K562 (cell line): ENCODE results near the gene FCGBP. TPM values are rescaled to one million over a fixed set of nuclear protein-coding genes. Genes with fewer than 3 reads are reported as not detected.

Experiments used
- BRD4 ChIP-seq: fragments of 200-600 bp; sonication (generic); IDR thresholded peaks from 2 replicates; pipeline ENCODE4 v1.6.1; 2017; ENCODE audit warnings: inconsistent platforms
- DEAF1 ChIP-seq: fragments of 450-650 bp; formaldehyde crosslinking; IDR thresholded peaks from 2 replicates; pipeline ENCODE4 v1.4.0; 2020; ENCODE audit warnings: mild to moderate bottlenecking, moderate library complexity
- DIDO1 ChIP-seq: fragments of 450-650 bp; IDR thresholded peaks from 2 replicates; pipeline ENCODE4 v1.6.1; 2016; ENCODE audit warnings: low read depth, missing biosample characterization, missing genetic modification characterization
- ELK3 ChIP-seq: fragments of 450-650 bp; formaldehyde crosslinking; IDR thresholded peaks from 2 replicates; pipeline ENCODE4 v1.4.0; 2020; ENCODE audit warnings: mild to moderate bottlenecking
- ETS2 ChIP-seq: IDR thresholded peaks from 2 replicates; pipeline ENCODE4 v1.6.1; 2016; ENCODE audit warnings: borderline replicate concordance, missing genetic modification characterization, mild to moderate bottlenecking, moderate library complexity, missing compliant biosample characterization; ENCODE audit not compliant: poor library complexity, severe bottlenecking
- GABPB1 ChIP-seq: sonication (generic); formaldehyde crosslinking; IDR thresholded peaks from 2 replicates; pipeline ENCODE4 v1.8.0; 2022; ENCODE audit warnings: mild to moderate bottlenecking, missing genetic modification reagents
- KLF10 ChIP-seq: fragments of 250-450 bp; sonication (Bioruptor Pico); IDR thresholded peaks from 2 replicates; pipeline ENCODE4 v1.6.1; 2021; ENCODE audit warnings: matching md5 sums
- MIER1 ChIP-seq: fragments of 450-650 bp; IDR thresholded peaks from 2 replicates; pipeline ENCODE4 v1.6.1; 2016; ENCODE audit warnings: antibody characterized with exemption, mild to moderate bottlenecking, low read depth
- MYBL2 ChIP-seq, 2 experiments: fragments of 450-650 bp in 1 of 2; sonication (generic) in 1 of 2; formaldehyde crosslinking in 1 of 2; IDR thresholded peaks; 2 replicates each; pipeline versions ENCODE4 v1.6.1 to v1.8.1; 2017 to 2022; ENCODE audit warnings: borderline replicate concordance in 1 of 2, inconsistent platforms in 1 of 2, low read depth in 1 of 2, mild to moderate bottlenecking in 1 of 2, missing genetic modification reagents in 1 of 2, moderate library complexity in 1 of 2
- NFRKB ChIP-seq: fragments of 450-650 bp; IDR thresholded peaks from 2 replicates; pipeline ENCODE4 v1.6.1; 2016; ENCODE audit warnings: low read depth
- NKRF ChIP-seq: fragments of 450-650 bp; IDR thresholded peaks from 2 replicates; pipeline ENCODE4 v1.6.1; 2016; ENCODE audit warnings: borderline replicate concordance
- POLR2B ChIP-seq: fragments of 450-650 bp; IDR thresholded peaks from 2 replicates; pipeline ENCODE4 v1.6.1; 2018; ENCODE audit warnings: low read depth; ENCODE audit not compliant: partially characterized antibody
- RBM25 ChIP-seq: fragments of 200-400 bp; formaldehyde crosslinking; IDR thresholded peaks from 2 replicates; pipeline ENCODE4 v1.6.1; 2018; ENCODE audit warnings: low read length, low read depth, moderate library complexity; ENCODE audit not compliant: severe bottlenecking
- SLC30A9 ChIP-seq: fragments of 250-450 bp; sonication (Bioruptor Pico); IDR thresholded peaks from 2 replicates; pipeline ENCODE4 v1.8.0; 2022; ENCODE audit warnings: mild to moderate bottlenecking, moderate library complexity
- TGIF2 ChIP-seq: sonication (generic); formaldehyde crosslinking; IDR thresholded peaks from 2 replicates; pipeline ENCODE4 v1.8.1; 2022; ENCODE audit warnings: mild to moderate bottlenecking, missing genetic modification reagents, moderate library complexity
- TOE1 ChIP-seq, 2 experiments: fragments of 450-650 bp in 1 of 2; sonication (generic) in 1 of 2; formaldehyde crosslinking in 1 of 2; IDR thresholded peaks; 2 replicates each; pipeline versions ENCODE4 v1.7.1 to v1.8.0; 2016 to 2022; ENCODE audit warnings: borderline replicate concordance in 2 of 2, mild to moderate bottlenecking in 2 of 2, antibody characterized with exemption in 1 of 2, inconsistent platforms in 1 of 2, low read depth in 1 of 2, missing genetic modification reagents in 1 of 2, moderate library complexity in 1 of 2
- XRCC3 ChIP-seq: fragments of 450-650 bp; IDR thresholded peaks from 2 replicates; pipeline ENCODE4 v1.6.1; 2017; ENCODE audit warnings: mild to moderate bottlenecking, moderate library complexity
- YY1 ChIP-seq, 3 experiments: IDR thresholded peaks; 2 replicates each; pipeline ENCODE4 v1.6.1; 2011; ENCODE audit warnings: low read length in 2 of 3, mild to moderate bottlenecking in 2 of 3, moderate library complexity in 2 of 3, borderline replicate concordance in 1 of 3, control low read depth in 1 of 3, low read depth in 1 of 3; ENCODE audit not compliant: insufficient read depth in 3 of 3, insufficient replicate concordance in 2 of 3, control insufficient read depth in 1 of 3, insufficient read length in 1 of 3; ENCODE audit errors: extremely low read depth in 1 of 3
- ZBTB1 ChIP-seq: sonication (generic); formaldehyde crosslinking; IDR thresholded peaks from 2 replicates; pipeline ENCODE4 v1.8.1; 2023; ENCODE audit warnings: missing genetic modification reagents, low read depth, mild to moderate bottlenecking, borderline replicate concordance
- ZNF212 ChIP-seq: fragments of 450-650 bp; formaldehyde crosslinking; IDR thresholded peaks from 2 replicates; pipeline ENCODE4 v1.4.0; 2020; ENCODE audit warnings: mild to moderate bottlenecking
- ZNF232 ChIP-seq: sonication (generic); formaldehyde crosslinking; IDR thresholded peaks from 2 replicates; pipeline ENCODE4 v1.8.0; 2022; ENCODE audit warnings: mild to moderate bottlenecking, missing genetic modification reagents
- ZNF324 ChIP-seq: fragments of 250-450 bp; sonication (Bioruptor Pico); IDR thresholded peaks from 2 replicates; pipeline ENCODE4 v1.4.0; 2020; ENCODE audit warnings: mild to moderate bottlenecking
- ZNF436 ChIP-seq: fragments of 250-450, 450-650 bp; sonication (Bioruptor Pico); formaldehyde crosslinking; IDR thresholded peaks from 2 replicates; pipeline ENCODE4 v1.7.0; 2020; ENCODE audit warnings: mild to moderate bottlenecking
- polyA plus RNA-seq, 8 experiments: library from polyadenylated mRNA; depleted of rRNA in 4 of 8; stranded (reverse) in 5 of 8; unstranded in 3 of 8; fragments of >200 nt; fragmentation: Nextera tagmentation in 2 of 8; fragmentation: Illumina TruSeq in 1 of 8; extraction: Ambion mirVana in 2 of 8; extraction: Trizol in 1 of 8; gene quantifications; 2 replicates each; pipeline versions ENCODE4 v1.2.1 to v1.2.3, GENCODE V29; 2011 to 2014; ENCODE audit warnings: inconsistent platforms in 1 of 8, missing spikeins in 1 of 8
- total RNA-seq, 7 experiments: library from RNA; depleted of rRNA in 6 of 7; stranded (reverse); fragments of >200 nt in 6 of 7; fragmentation: Illumina TruSeq in 2 of 7; extraction: Trizol in 2 of 7; gene quantifications; 2 replicates each; pipeline versions ENCODE4 v1.2.1 to v1.2.3, GENCODE V29; 2011 to 2021; ENCODE audit warnings: low replicate concordance in 1 of 7

Gene FCGBP
- total and polyA plus RNA-seq, 9 of the 15 experiments (the other 6 are each of a cell fraction or from before 2014, with no cell fraction given), result 0.01 to 1.5 (median 0.13) TPM; not detected in 4

GRCh38 chr19:39969681-39970424, 35.4 kb upstream of the FCGBP start (continued):
- TF ChIP-seq MYBL2 (IDR thresholded peaks at IDR 0.05; ENCODE audit: low read depth) (no peak), MYBL2 (CRISPR knock-in tag; IDR thresholded peaks at IDR 0.05; ENCODE audit: borderline replicate concordance) (no peak), XRCC3 (no peak), MIER1 (no peak), ELK3 (CRISPR knock-in tag) (no peak), RBM25 (peak; percentile 3), SLC30A9 (CRISPR knock-in tag) (no peak), TGIF2 (CRISPR knock-in tag) (no peak), ETS2 (tag) (no peak), BRD4 (no peak), ZNF324 (CRISPR knock-in tag) (no peak), TOE1 (IDR thresholded peaks at IDR 0.05; ENCODE audit: borderline replicate concordance) (0 out of 2 replicates have a peak, but pooled peaks have one; percentile 15), TOE1 (CRISPR knock-in tag; IDR thresholded peaks at IDR 0.05; ENCODE audit: borderline replicate concordance, low read depth) (no peak), KLF10 (CRISPR knock-in tag) (no peak), NFRKB (peak; percentile 43; the same call in 1 of the 2 replicates), ZBTB1 (CRISPR knock-in tag) (no peak), GABPB1 (CRISPR knock-in tag) (no peak), ZNF436 (CRISPR knock-in tag) (no peak), ZNF212 (CRISPR knock-in tag) (no peak), POLR2B (no peak), DIDO1 (no peak), YY1 (IDR thresholded peaks at IDR 0.05; ENCODE audit: borderline replicate concordance in 1 of 3, control insufficient read depth in 1 of 3, extremely low read depth in 1 of 3, insufficient read depth in 3 of 3, insufficient read length in 1 of 3, insufficient replicate concordance in 2 of 3, low read depth in 1 of 3, low read length in 2 of 3) (no peak), ZNF232 (CRISPR knock-in tag) (no peak), DEAF1 (CRISPR knock-in tag) (no peak), NKRF (peak; percentile 17; the same call in 1 of the 2 replicates)
